GM23338 (cell line): ENCODE data around the gene NFATC3. TPM values are rescaled to one million over a fixed set of nuclear protein-coding genes. Genes with fewer than 3 reads are reported as not detected.

Source experiments
- ATAC-seq: fragments of 200-7000 bp; cut with Tn5 transposase; 3 replicates; pipeline ENCODE4 v1.9.1; 2020
- DNase-seq: peaks from one replicate; pipeline ENCODE4 v3.0.0-alpha.2; 2015; ENCODE audit warnings: low spot score
- H2AFZ ChIP-seq: fragments of 200-600 bp; sonication (generic); 2 replicates; pipeline ENCODE4 v1.8.0; 2016; ENCODE audit warnings: antibody characterized with exemption, mild to moderate bottlenecking, moderate library complexity
- H3F3A ChIP-seq: fragments of 200-600 bp; sonication (generic); replicated peaks from 2 replicates; pipeline ENCODE4 v1.8.0; 2017; ENCODE audit warnings: antibody characterized with exemption, mixed run types, low read depth
- H3K27ac ChIP-seq: fragments of 200-600 bp; sonication (generic); 2 replicates; pipeline ENCODE4 v1.6.1; 2016; ENCODE audit warnings: low read depth
- H3K27me3 ChIP-seq: fragments of 200-600 bp; sonication (generic); 2 replicates; pipeline ENCODE4 v1.8.0; 2016; ENCODE audit warnings: mild to moderate bottlenecking, mixed run types, moderate library complexity; ENCODE audit not compliant: insufficient read depth
- H3K36me3 ChIP-seq: fragments of 200-600 bp; sonication (generic); 2 replicates; pipeline ENCODE4 v1.8.0; 2016; ENCODE audit warnings: mild to moderate bottlenecking; ENCODE audit not compliant: insufficient read depth
- H3K4me1 ChIP-seq: fragments of 200-600 bp; sonication (generic); 2 replicates; pipeline ENCODE4 v1.8.0; 2016; ENCODE audit warnings: mild to moderate bottlenecking, moderate library complexity; ENCODE audit not compliant: insufficient read depth
- H3K4me2 ChIP-seq: fragments of 200-600 bp; sonication (generic); 2 replicates; pipeline ENCODE4 v1.7.1; 2017; ENCODE audit warnings: mixed run types
- H3K4me3 ChIP-seq: fragments of 200-600 bp; sonication (generic); 2 replicates; pipeline ENCODE4 v1.6.1; 2016; ENCODE audit warnings: mixed run types
- H3K79me2 ChIP-seq: fragments of 200-600 bp; sonication (generic); replicated peaks from 2 replicates; pipeline ENCODE4 v1.8.0; 2017; ENCODE audit warnings: mild to moderate bottlenecking; ENCODE audit not compliant: insufficient read depth
- H3K9me2 ChIP-seq: fragments of 200-600 bp; sonication (generic); 2 replicates; pipeline ENCODE4 v1.8.0; 2017; ENCODE audit not compliant: insufficient read depth
- H4K20me1 ChIP-seq: fragments of 200-600 bp; sonication (generic); replicated peaks from 2 replicates; pipeline ENCODE4 v1.8.0; 2017; ENCODE audit warnings: mild to moderate bottlenecking; ENCODE audit not compliant: insufficient read depth
- H3K27ac Mint-ChIP-seq: 2 replicates; pipeline ENCODE4 v1.8.0; 2020; ENCODE audit warnings: inconsistent platforms, mild to moderate bottlenecking, moderate library complexity, mixed read lengths
- H3K27me3 Mint-ChIP-seq: 3 replicates; pipeline ENCODE4 v1.8.0; 2022; ENCODE audit warnings: low read depth, mild to moderate bottlenecking, moderate library complexity, mixed read lengths, inconsistent platforms; ENCODE audit not compliant: insufficient read depth, poor library complexity
- H3K36me3 Mint-ChIP-seq: 3 replicates; pipeline ENCODE4 v1.8.0; 2021; ENCODE audit warnings: low read depth, mild to moderate bottlenecking, inconsistent platforms, moderate library complexity, mixed read lengths
- H3K4me1 Mint-ChIP-seq: 3 replicates; pipeline ENCODE4 v1.8.0; 2020; ENCODE audit warnings: mild to moderate bottlenecking, inconsistent platforms, mixed read lengths
- H3K4me3 Mint-ChIP-seq: 3 replicates; pipeline ENCODE4 v1.8.0; 2021; ENCODE audit warnings: moderate library complexity, mild to moderate bottlenecking, inconsistent platforms, mixed read lengths
- H3K9me3 Mint-ChIP-seq: 3 replicates; pipeline ENCODE4 v1.8.0; 2020; ENCODE audit warnings: moderate library complexity, mild to moderate bottlenecking, inconsistent platforms, mixed read lengths
- CREB1 ChIP-seq: fragments of 250-450 bp; sonication (Bioruptor Pico); IDR thresholded peaks from 2 replicates; pipeline ENCODE4 v1.5.0; 2020; ENCODE audit warnings: low read depth, mild to moderate bottlenecking, moderate library complexity
- ETS1 ChIP-seq: IDR thresholded peaks from 2 replicates; pipeline ENCODE4 v1.6.1; 2016; ENCODE audit warnings: antibody characterized with exemption
- EZH2 ChIP-seq: fragments of 200-600 bp; sonication (generic); IDR thresholded peaks from one replicate; pipeline ENCODE4 v1.8.0; 2017; ENCODE audit warnings: antibody characterized with exemption, mild to moderate bottlenecking, low read depth; ENCODE audit not compliant: unreplicated experiment
- EZH2phosphoT487 ChIP-seq: fragments of 200-600 bp; sonication (generic); IDR thresholded peaks from one replicate; pipeline ENCODE4 v1.8.1; 2018; ENCODE audit warnings: antibody characterized with exemption; ENCODE audit not compliant: unreplicated experiment
- JUNB ChIP-seq: IDR thresholded peaks from one replicate; pipeline ENCODE4 v1.6.1; 2016; ENCODE audit warnings: antibody characterized with exemption; ENCODE audit not compliant: unreplicated experiment
- NANOG ChIP-seq: IDR thresholded peaks from 2 replicates; pipeline ENCODE4 v1.6.1; 2016; ENCODE audit warnings: antibody characterized with exemption, borderline replicate concordance
- ZNF114 ChIP-seq: fragments of 250-450 bp; sonication (Bioruptor Pico); IDR thresholded peaks from 2 replicates; pipeline ENCODE4 v1.5.0; 2020; ENCODE audit warnings: mild to moderate bottlenecking, moderate library complexity
- ZNF331 ChIP-seq: fragments of 250-450 bp; sonication (Bioruptor Pico); IDR thresholded peaks from 2 replicates; pipeline ENCODE4 v1.5.0; 2020; ENCODE audit warnings: low read depth, mild to moderate bottlenecking, moderate library complexity
- ZNF462 ChIP-seq: fragments of 250-450 bp; sonication (Bioruptor Pico); IDR thresholded peaks from 2 replicates; pipeline ENCODE4 v1.5.0; 2020; ENCODE audit warnings: mild to moderate bottlenecking, moderate library complexity
- polyA plus RNA-seq: library from polyadenylated mRNA; unstranded; fragments of >200 nt; fragmentation: Nextera tagmentation; extraction: Ambion mirVana; gene quantifications from 2 replicates; pipeline ENCODE4 v1.2.1, GENCODE V29; 2016
- total RNA-seq: library from RNA; depleted of rRNA; stranded (reverse); fragments of >200 nt; shearing (Covaris generic); gene quantifications from 2 replicates; pipeline ENCODE4 v1.2.3, GENCODE V29; 2014

NFATC3 gene
- total and polyA plus RNA-seq, 2 experiments from 2014 or later: 9.2 to 40.9 TPM

GRCh38 chr16:68088130-68088972 is 3.2 kb downstream of the NFATC3 start:
- DNase-seq (no peak), ATAC-seq (no peak)
- Mint-ChIP-seq H3K9me3 (no peaks in the 10 kb centered on the region), H3K27me3 (peaks cover 3% of the 10 kb centered on the region), H3K4me1 (peaks cover 33% of the 10 kb centered on the region), H3K36me3 (no peaks in the 10 kb centered on the region; the same call in 2 of the 3 replicates), H3K4me3 (no peak overlapping the region), H3K27ac (no peak overlapping the region)
- Histone ChIP-seq H3F3A (peaks cover 9% of the 10 kb centered on the region), H2AFZ (no peak overlapping the region), H3K79me2 (peaks cover 77% of the 10 kb centered on the region), H3K27ac (no peak overlapping the region), H3K36me3 (no peaks in the 10 kb centered on the region), H3K9me2 (no peaks in the 10 kb centered on the region), H3K27me3 (no peaks in the 10 kb centered on the region), H3K4me3 (no peak overlapping the region), H3K4me2 (no peak overlapping the region), H4K20me1 (peaks cover 32% of the 10 kb centered on the region), H3K4me1 (peaks cover 21% of the 10 kb centered on the region)
- TF ChIP-seq CREB1 (CRISPR knock-in tag) (no peak), ZNF331 (CRISPR knock-in tag) (no peak), NANOG (no peak), EZH2phosphoT487 (no peak), ETS1 (no peak), JUNB (no peak), ZNF114 (no peak), EZH2 (no peak), ZNF462 (CRISPR knock-in tag) (no peak)
